Measurements from ENCODE around the gene DCP1A.

DNA sequence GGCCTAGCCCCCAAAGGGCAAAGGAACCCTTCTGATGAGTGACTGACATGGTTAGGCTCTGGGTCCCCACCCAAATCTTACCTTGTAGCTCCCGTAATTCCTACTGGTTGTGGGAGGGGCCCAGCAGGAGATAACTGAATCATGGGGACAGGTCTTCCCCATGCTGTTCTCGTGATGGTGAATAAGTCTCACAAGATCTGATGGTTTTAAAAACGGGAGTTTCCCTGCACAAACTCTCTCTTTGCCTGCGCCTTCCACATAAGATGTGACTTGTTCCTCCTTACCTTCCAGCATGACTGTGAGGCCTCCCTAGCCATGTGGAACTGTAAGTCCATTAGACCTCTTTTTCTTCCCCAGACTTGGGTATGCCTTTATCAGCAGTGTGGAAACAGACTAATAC, 108.5 kb downstream of the DCP1A start:
- TF ChIP-seq, protein P1, sequence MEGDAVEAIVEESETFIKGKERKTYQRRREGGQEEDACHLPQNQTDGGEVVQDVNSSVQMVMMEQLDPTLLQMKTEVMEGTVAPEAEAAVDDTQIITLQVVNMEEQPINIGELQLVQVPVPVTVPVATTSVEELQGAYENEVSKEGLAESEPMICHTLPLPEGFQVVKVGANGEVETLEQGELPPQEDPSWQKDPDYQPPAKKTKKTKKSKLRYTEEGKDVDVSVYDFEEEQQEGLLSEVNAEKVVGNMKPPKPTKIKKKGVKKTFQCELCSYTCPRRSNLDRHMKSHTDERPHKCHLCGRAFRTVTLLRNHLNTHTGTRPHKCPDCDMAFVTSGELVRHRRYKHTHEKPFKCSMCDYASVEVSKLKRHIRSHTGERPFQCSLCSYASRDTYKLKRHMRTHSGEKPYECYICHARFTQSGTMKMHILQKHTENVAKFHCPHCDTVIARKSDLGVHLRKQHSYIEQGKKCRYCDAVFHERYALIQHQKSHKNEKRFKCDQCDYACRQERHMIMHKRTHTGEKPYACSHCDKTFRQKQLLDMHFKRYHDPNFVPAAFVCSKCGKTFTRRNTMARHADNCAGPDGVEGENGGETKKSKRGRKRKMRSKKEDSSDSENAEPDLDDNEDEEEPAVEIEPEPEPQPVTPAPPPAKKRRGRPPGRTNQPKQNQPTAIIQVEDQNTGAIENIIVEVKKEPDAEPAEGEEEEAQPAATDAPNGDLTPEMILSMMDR (IDR thresholded peaks at IDR 0.05; ENCODE audit: low read depth, low read length) = no peak
- no peak for TF ChIP-seq EZH2phosphoT487 (IDR thresholded peaks at IDR 0.05; ENCODE audit: low read depth)
